Mononuclear cell (primary cell): ENCODE data around the gene CRACR2A. TPM values are rescaled to one million over a fixed set of nuclear protein-coding genes. Genes with fewer than 3 reads are reported as not detected.

Experiments
- H3K27me3 ChIP-seq: 2 replicates; pipeline ENCODE4 v1.6.0; 2011; ENCODE audit warnings: low read length, control low read depth; ENCODE audit not compliant: insufficient read depth
- H3K4me1 ChIP-seq: 2 replicates; pipeline ENCODE4 v1.5.1; 2011; ENCODE audit warnings: mild to moderate bottlenecking, low read length, control low read depth; ENCODE audit not compliant: insufficient read depth
- H3K4me3 ChIP-seq: 2 replicates; pipeline ENCODE4 v1.5.1; 2011; ENCODE audit warnings: mild to moderate bottlenecking, low read length, moderate library complexity
- H3K9me3 ChIP-seq: 2 replicates; pipeline ENCODE4 v1.5.1; 2011; ENCODE audit warnings: low read depth, mild to moderate bottlenecking, control low read depth, low read length
- total RNA-seq: library from RNA; depleted of rRNA; stranded (reverse); fragments of >200 nt; gene quantifications from one replicate; pipeline ENCODE4 v1.2.3, GENCODE V29; 2012

Gene CRACR2A
- total RNA-seq, 1 donor = 18.4 TPM

- no peaks in the 10 kb centered on the region for H3K9me3 ChIP-seq
- H3K27me3 ChIP-seq = no peaks in the 10 kb centered on the region
- no peaks in the 10 kb centered on the region for H3K4me1 ChIP-seq
- no peak overlapping the region for H3K4me3 ChIP-seq
Observed at GRCh38 chr12:3587402-3588013, 165.4 kb downstream of the CRACR2A start.

- Histone ChIP-seq H3K4me3 (no peak overlapping the region), H3K9me3 (no peaks in the 10 kb centered on the region), H3K4me1 (no peaks in the 10 kb centered on the region), H3K27me3 (no peaks in the 10 kb centered on the region)
Observed at GRCh38 chr12:3583656-3584334, 169.1 kb downstream of the CRACR2A start.

- H3K27me3 ChIP-seq = no peaks in the 10 kb centered on the region
- H3K4me1 ChIP-seq = no peaks in the 10 kb centered on the region
- H3K4me3 ChIP-seq = no peak overlapping the region
- H3K9me3 ChIP-seq = no peaks in the 10 kb centered on the region
Observed at GRCh38 chr12:3580094-3580749, 172.7 kb downstream of the CRACR2A start.

GRCh38 chr12:3579446-3580093, 173.3 kb downstream of the CRACR2A start:
- Histone ChIP-seq H3K4me1 (no peaks in the 10 kb centered on the region), H3K9me3 (no peaks in the 10 kb centered on the region), H3K27me3 (no peaks in the 10 kb centered on the region), H3K4me3 (no peak overlapping the region)

- Histone ChIP-seq H3K4me1 (no peaks in the 10 kb centered on the region), H3K27me3 (no peaks in the 10 kb centered on the region), H3K9me3 (no peaks in the 10 kb centered on the region), H3K4me3 (no peak overlapping the region)
Observed at GRCh38 chr12:3578557-3578956, 174.4 kb downstream of the CRACR2A start.

GRCh38 chr12:3576891-3577290, 176.0 kb downstream of the CRACR2A start:
- H3K9me3 ChIP-seq = no peaks in the 10 kb centered on the region
- H3K4me1 ChIP-seq = no peaks in the 10 kb centered on the region
- no peak overlapping the region for H3K4me3 ChIP-seq
- no peaks in the 10 kb centered on the region for H3K27me3 ChIP-seq

- no peaks in the 10 kb centered on the region for H3K27me3 ChIP-seq
- no peaks in the 10 kb centered on the region for H3K9me3 ChIP-seq
- no peaks in the 10 kb centered on the region for H3K4me1 ChIP-seq
Observed at GRCh38 chr12:3574986-3575385, 177.9 kb downstream of the CRACR2A start.

GRCh38 chr12:3572560-3572959, 180.3 kb downstream of the CRACR2A start:
- no peak overlapping the region for H3K4me3 ChIP-seq
- H3K9me3 ChIP-seq = no peaks in the 10 kb centered on the region
- no peaks in the 10 kb centered on the region for H3K27me3 ChIP-seq
- H3K4me1 ChIP-seq = no peaks in the 10 kb centered on the region

More at GRCh38 chr12:3574986-3575385, 177.9 kb downstream of the CRACR2A start:
- H3K4me3 ChIP-seq = no peak overlapping the region

- Histone ChIP-seq H3K4me1 (no peaks in the 10 kb centered on the region), H3K9me3 (no peaks in the 10 kb centered on the region), H3K4me3 (no peak overlapping the region), H3K27me3 (no peaks in the 10 kb centered on the region)
Observed at GRCh38 chr12:3571724-3572123, 181.2 kb downstream of the CRACR2A start.

- Histone ChIP-seq H3K27me3 (no peaks in the 10 kb centered on the region), H3K4me1 (no peaks in the 10 kb centered on the region), H3K4me3 (no peak overlapping the region), H3K9me3 (no peaks in the 10 kb centered on the region)
Observed at GRCh38 chr12:3571323-3571722, 181.6 kb downstream of the CRACR2A start.

- Histone ChIP-seq H3K9me3 (no peaks in the 10 kb centered on the region), H3K4me1 (no peaks in the 10 kb centered on the region), H3K4me3 (no peak overlapping the region), H3K27me3 (no peaks in the 10 kb centered on the region)
Observed at GRCh38 chr12:3568695-3569094, 184.2 kb downstream of the CRACR2A start.

- Histone ChIP-seq H3K4me3 (no peak overlapping the region), H3K27me3 (no peaks in the 10 kb centered on the region), H3K9me3 (no peaks in the 10 kb centered on the region), H3K4me1 (no peaks in the 10 kb centered on the region)
Observed at GRCh38 chr12:3565985-3566384, 186.9 kb downstream of the CRACR2A start.
